DMS 273 treated with DMSO at 0.1 percent for 48 hours (cell line): ENCODE results near the gene CBX1.
A peak's percentile ranks its signal among the peaks of the same experiment; 100 is the strongest.
"Not testable (repeated sequence)": the region's sequence is repeated elsewhere in the genome, so short reads cannot be mapped to it uniquely, and the experiment has no call there.

Source experiments
- DNase-seq: peaks from one replicate; lab custom pipeline; 2025; lab: John Stamatoyannopoulos, UW

CBX1 gene

DNA sequence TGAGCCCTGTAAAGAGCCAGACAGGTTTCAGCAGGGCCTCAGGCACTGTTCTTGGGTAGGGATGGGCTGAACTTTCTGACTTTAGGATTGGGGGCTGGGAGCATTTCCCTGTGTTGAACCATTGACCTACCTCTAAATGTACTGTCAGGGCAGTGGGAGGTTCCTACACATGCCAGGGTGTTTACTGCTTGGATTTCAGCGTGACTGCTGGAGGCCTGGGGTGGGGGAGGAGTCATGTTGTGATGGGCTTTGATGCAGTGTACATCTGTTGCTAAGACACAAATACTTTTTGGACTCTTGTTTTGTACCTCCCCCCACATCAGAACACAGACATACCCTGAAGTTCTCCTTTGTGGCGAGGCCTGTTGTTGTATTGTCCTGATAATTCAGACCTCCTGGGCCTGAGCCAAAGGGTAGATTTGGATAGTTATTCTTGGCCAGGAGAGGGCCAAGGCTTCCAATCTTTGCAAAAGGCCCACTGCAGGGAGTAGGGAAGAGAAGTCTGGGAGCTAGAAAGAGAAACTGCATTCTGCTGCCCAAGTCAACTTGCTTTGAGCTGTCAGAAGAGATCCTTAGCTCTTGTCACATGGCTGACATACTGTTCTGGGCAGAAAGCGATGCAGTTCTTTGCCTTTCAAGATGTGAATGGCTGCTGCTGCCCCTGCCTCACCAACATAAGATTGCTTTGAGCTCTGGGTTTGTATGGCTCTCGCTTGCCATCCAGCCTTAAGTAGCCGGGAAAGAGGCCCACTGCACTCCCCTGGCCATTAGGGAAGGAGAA, 49.4 kb downstream of the CBX1 start:
- DNase-seq: no peak

GRCh38 chr17:48051283-48051682, 50.0 kb downstream of the CBX1 start:
- no peak for DNase-seq

DNA sequence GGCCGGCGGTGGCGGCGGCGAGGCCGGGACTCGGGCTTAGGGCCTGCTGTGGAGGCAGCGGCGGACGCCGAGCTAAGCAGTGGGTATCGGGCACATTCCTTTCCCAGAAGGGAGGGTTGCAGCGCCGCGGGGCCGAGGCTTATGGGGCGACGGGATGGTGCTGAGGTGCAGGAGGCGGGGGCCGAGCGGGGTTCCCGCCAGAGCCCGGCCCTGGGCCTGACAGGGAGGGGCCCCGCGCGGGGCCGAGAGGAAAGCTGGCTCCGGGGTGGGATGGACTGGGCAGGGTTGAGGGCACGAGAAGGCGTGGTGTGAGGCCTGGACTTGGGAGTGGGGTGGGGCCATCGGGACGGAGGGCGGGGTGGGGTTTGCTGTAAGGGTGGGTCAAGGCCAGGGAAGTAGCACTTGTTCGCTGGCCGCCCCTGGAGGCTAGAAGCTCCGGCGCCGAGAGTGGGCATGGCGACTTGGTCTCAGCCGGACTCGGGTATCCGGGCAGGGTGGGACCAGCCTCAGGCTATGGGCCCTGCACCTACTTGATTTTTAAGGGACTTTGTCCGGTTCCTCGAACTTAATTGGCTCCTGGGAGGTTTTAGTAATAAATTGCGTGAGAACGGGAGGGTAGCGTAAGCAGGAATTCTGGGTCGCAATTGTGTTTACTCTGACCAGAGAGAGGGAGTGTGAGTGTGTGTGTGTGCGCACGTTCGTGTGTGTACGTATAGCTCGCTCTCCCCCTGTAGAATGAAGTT, 52.7 kb downstream of the CBX1 start:
- peak; percentile 68 for DNase-seq

DNA sequence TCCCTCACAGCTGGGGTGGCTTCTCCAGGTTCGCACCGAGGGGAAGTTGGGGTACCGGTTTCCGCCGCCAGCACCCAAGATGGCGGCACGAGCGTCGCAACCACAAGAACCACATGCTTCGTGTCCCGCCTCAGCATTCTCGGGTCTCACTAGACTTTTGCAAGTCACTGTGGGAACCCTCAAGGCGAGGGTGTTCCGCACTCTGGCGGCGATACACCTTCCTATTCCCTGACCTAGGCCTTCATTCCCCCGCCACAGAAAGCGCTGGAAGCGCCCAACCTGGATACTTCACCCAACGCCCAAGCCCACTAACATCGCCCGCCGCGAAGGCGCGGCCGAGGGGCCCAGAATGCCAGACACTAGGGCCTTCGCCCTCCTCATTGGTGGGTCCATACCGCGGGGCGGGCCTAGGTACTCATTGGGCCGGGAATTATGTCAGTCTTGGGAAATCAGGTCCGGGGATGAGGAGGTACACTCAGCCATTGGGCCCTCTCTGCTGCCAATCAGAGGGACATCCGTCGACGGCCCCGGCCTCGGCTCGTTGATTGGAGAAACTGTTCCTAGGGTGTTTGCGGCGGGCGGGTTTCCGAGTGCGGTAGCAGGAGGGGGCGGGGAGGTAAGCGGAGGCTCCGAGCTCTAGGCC, 53.4 kb downstream of the CBX1 start, which contains the start of gene NFE2L1:
NFE2L1 (plus strand) TSS at position 619 of the 643 bp plus-strand sequence. CDS start 2,760 bp downstream, outside the sequence.
- peak; percentile 99 for DNase-seq

DNA sequence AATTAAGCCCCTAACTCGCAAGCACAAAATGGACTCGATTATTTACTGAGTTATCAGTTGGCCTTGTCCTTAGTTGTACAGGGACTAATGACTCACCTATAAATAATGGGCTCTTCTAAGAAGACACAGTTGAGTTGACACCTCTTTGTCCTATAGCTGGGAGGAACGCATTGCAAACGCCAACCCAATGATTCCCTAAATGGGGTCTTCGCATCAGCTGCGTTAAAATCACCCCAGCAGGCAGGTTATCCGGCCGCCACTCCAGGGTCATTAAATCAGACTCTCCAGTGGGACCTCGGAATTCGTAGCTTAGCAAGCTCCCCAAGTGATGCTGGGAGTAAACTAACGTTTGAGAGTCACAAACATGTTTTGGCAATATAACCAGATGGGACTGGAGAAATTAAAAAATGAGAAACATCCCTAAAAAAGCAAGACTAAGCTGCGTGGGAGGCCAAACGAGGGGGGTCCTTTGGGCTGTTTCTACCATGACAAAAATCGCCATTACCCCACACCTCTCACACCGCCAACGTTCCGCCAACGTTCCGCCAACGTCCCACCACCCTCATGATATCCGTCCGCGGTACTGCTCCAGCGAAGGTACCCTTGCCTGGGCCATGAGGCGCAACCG, 54.1 kb downstream of the CBX1 start:
- no peak for DNase-seq

GRCh38 chr17:48046296-48046695, 55.0 kb downstream of the CBX1 start:
- DNase-seq: no peak

DNA sequence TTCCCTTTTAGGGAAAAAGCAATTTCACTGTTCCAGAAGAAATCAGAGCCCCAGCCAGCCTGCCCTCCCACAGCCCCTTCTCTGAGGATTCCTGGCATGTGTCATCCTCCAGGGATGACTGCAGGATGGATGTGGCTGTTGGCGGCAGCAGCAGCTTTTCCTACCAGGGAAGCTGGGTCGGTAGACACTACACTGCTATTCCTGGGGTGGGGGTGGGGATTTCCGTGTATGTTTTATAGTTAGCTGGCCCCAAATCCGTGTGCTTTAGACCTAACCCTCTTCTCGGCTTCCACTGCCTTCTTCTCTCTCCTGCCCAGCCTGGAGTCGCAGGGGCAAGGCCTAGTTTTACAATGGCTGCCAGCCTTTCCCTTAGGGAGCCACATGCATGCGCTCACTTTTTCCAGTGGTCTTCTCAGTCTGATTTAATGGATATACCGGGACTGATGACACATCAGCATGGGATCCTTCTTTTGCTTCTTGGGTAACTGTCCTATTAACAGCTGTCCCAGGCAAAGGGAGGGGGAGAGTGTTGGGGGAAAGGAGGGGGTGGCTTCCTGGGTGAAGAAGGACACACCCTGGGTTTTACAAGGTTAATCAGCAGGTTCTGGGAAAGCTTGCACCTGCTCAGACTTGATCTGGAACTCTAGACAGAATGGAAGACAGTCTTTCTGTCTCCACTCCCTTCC, 55.8 kb downstream of the CBX1 start:
- no peak for DNase-seq

GRCh38 chr17:48044851-48045250, 56.4 kb downstream of the CBX1 start:
- DNase-seq: no peak

- no peak for DNase-seq
Measured at GRCh38 chr17:48043176-48043575, 58.1 kb downstream of the CBX1 start.

DNA sequence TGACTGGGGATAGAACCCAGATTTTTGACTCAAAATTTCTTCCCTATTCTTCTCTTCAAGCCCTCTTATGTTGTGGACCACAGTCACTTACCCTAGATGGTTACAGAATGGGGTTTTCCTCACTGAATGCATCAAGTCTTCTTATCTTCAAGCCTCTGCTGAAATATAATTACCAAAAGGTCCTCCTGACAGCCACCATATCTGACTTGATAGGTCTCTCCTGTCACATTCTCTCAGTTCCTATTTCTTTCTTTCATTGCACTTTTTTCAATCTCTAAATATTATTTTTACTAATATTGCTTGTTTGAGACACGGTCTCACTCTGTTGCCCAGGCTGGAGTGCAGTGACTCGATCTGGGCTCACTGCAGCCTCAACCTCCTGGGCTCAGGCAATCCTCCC, 62.6 kb downstream of the CBX1 start:
- DNase-seq: no peak

GRCh38 chr17:48037838-48038323, 63.4 kb downstream of the CBX1 start:
- DNase-seq: no peak

DNA sequence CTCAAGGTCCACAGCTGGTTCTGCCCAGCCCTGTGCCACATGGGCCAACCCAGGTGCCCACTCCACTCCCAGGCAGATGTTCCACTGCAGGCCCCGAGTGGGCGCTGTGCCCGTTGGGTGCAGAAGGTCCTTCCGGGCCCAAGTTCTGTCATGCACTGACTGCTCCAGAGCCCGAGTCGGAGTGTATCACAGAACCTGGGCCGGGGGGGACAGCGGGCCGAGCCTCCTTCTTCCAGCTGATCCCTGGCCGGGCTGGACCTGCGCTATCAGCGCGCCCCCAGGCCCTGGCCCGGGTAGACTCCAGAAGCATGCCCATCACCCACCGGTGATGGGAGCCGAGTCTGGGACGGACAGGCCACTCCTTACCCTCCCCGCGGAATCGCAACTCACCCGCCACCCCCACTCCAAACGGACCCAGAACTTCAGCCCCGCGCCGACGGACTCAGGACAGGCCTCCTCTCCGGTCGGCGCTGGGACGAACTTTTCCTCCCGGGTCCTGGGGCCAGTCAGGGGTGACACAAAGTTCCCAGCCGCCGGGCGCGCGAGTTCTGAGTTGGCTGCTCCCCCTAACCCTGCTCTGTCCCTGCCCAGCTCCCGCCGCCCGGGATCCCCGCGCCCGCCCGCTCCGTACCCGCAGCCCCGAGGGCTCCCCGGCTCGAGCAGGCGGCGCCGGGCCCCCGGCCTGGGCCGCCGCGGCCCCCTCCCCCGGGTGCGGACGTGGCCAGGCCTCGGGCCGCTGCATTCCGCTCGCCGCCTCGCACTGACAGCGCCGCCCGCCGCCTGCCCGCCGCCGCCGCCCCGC, 64.0 kb downstream of the CBX1 start, which contains the start of gene COPZ2:
COPZ2 (minus strand) TSS at position 762 of the 802 bp plus-strand sequence; CDS start at position 742, 20 bp downstream.
- no peak for DNase-seq

DNA sequence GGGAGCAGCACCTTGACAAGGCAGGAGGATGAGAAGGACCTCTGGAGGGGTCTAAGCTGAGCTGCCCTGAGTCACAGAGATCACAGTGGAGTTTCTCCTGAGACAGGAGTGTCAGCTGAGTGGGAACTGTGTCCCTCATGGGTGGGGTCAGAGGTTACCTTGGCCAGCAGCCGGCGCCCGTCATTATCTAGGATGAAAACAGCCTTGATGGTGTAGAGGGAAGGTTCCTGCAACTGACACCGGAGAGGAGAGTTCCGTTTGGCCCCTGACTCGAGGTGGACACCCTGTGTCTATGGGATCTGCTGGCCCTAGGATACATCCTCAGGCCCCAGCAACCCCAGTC, 64.6 kb downstream of the CBX1 start:
- DNase-seq: no peak

GRCh38 chr17:48034734-48035133, 66.5 kb downstream of the CBX1 start:
- not testable (repeated sequence) for DNase-seq

DNA sequence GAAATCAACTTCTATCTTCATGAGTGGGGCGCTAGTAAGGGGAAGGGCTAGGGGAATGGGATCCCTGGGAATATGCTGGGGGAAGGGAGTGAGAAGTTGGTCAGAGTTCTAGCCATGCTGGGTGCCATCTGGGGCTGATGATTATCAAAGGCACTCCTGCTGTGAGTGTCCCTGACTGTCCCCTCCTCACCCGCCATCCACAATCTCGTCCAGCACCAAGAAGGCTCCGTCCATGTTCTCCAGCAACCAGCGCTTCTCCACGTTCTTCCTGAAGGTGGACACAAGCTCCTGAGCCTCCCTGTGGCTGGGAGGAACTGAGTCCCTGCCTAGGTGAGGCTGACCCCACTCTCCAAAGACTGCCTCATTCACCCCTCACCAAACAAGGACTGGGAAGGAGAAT, 69.3 kb downstream of the CBX1 start:
- no peak for DNase-seq

DNA sequence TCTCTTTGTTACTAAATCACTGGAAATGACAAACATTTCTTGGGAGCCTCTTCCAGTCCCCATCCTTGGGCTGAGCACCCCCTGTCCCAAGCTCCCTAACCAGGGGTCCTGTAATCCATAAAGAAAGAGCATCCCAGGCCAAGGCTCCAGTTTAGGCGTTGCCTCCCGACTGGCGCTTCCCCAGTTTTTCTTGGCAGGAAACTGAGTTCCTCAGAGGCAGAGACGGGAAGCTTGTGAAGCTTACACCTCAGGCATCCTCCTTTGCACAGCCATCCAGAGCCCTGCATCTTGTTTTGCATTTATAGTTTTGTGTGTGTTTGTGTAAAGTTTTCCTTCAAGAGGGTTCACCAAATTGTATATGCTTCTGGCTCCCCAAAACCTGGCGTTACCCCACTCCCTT, 70.7 kb downstream of the CBX1 start:
- DNase-seq: no peak

- DNase-seq: no peak
Measured at GRCh38 chr17:48028736-48029135, 72.5 kb downstream of the CBX1 start.

DNA sequence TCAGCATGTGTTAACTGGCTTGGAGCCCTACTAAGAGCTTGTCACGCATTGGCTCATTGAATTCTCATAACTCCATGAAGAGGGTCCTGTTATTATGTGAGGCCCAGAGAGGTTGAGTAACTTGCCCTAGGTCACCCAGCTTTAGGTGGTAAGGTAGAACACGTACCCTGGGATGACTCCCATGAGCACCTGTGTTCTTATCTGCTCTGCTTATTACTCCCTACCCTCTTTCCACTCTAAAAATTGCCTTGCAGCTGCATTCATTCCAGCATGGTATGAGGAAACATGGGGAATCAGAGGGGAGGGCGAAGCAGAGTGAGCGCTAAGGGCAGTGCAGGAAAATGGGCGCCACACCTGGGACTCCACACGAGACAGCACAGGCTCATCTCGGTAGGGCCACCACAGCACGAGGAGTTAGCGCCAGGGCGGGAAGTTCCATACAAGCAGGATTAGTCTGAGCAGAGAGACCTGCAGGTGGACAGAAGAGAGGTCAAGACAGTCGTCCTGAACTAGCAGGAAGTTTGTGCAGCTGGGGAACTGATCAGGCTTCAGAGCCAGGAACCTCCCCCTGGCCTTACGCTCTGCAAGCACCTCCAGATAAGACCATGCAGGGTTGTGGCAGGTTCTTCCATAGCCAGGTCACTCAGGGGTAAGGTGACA, 73.8 kb downstream of the CBX1 start:
- no peak for DNase-seq

- peak; percentile 78 for DNase-seq
Measured at GRCh38 chr17:48026502-48027321, 74.6 kb downstream of the CBX1 start.
